SK-N-SH (cell line): ENCODE measurements around the gene GIPC2. TPM values are rescaled to one million over a fixed set of nuclear protein-coding genes. Genes with fewer than 3 reads are reported as not detected.

ENCODE experiments used
- CTCF ChIA-PET: fragments of 300-600, 350-600 bp; formaldehyde crosslinking; extraction: SDS; loops from one replicate; lab custom pipeline; 2021; lab: Yijun Ruan, JAX
- POLR2A ChIA-PET: fragments of 350-600 bp; sonication (Branson Sonifier 250); formaldehyde crosslinking; extraction: SDS; loops from one replicate; lab custom pipeline; 2020; ENCODE audit warnings: antibody characterized with exemption, inconsistent platforms; lab: Yijun Ruan, JAX
- DNase-seq: peaks from one replicate; pipeline ENCODE4 v3.0.0; 2012
- H2AFZ ChIP-seq: fragments of 200-600 bp; sonication (generic); 2 replicates; pipeline ENCODE4 v1.8.1; 2016; ENCODE audit warnings: antibody characterized with exemption, mild to moderate bottlenecking, low read depth
- H3F3A ChIP-seq: fragments of 200-600 bp; sonication (generic); replicated peaks from 2 replicates; pipeline ENCODE3; 2016; ENCODE audit warnings: antibody characterized with exemption, mild to moderate bottlenecking; ENCODE audit not compliant: insufficient read depth
- H3K27ac ChIP-seq, 2 experiments: fragments of 200-500 bp in 1 of 2; fragments of 200-600 bp in 1 of 2; sonication (Bioruptor generic) in 1 of 2; sonication (generic), shearing (Covaris generic) in 1 of 2; 2 replicates each; pipeline versions ENCODE4 v1.5.1 to v1.6.1; 2014 to 2016; ENCODE audit warnings: low read depth in 2 of 2, inconsistent platforms in 1 of 2, low read length in 1 of 2, mild to moderate bottlenecking in 1 of 2, mixed read lengths in 1 of 2
- H3K27me3 ChIP-seq: fragments of 200-600 bp; sonication (generic), shearing (Covaris generic); 2 replicates; pipeline ENCODE4 v1.6.1; 2016; ENCODE audit warnings: mixed run types; ENCODE audit not compliant: insufficient read depth
- H3K36me3 ChIP-seq, 2 experiments: fragments of 200-500 bp in 1 of 2; fragments of 200-600 bp in 1 of 2; sonication (Bioruptor generic) in 1 of 2; sonication (generic) in 1 of 2; replicated peaks in 1 of 2; 2 replicates each; pipeline versions ENCODE3 to v1.5.1; 2014 to 2016; ENCODE audit warnings: low read length in 1 of 2, mild to moderate bottlenecking in 1 of 2; ENCODE audit not compliant: insufficient read depth in 2 of 2, control insufficient read depth in 1 of 2
- H3K4me1 ChIP-seq, 2 experiments: fragments of 200-500 bp in 1 of 2; fragments of 200-600 bp in 1 of 2; sonication (Bioruptor generic) in 1 of 2; sonication (generic), shearing (Covaris generic) in 1 of 2; 2 replicates each; pipeline versions ENCODE4 v1.5.1 to v1.6.1; 2014 to 2016; ENCODE audit warnings: low read depth in 1 of 2, low read length in 1 of 2, mixed run types in 1 of 2; ENCODE audit not compliant: insufficient read depth in 2 of 2, control insufficient read depth in 1 of 2
- H3K4me2 ChIP-seq: fragments of 200-600 bp; sonication (generic), shearing (Covaris generic); 2 replicates; pipeline ENCODE4 v1.6.1; 2017; ENCODE audit warnings: mixed run types
- H3K4me3 ChIP-seq, 2 experiments: fragments of 200-500 bp in 1 of 2; fragments of 200-600 bp in 1 of 2; sonication (Bioruptor generic) in 1 of 2; sonication (generic), shearing (Covaris generic) in 1 of 2; 2 replicates each; pipeline versions ENCODE4 v1.5.1 to v1.8.1; 2014 to 2016; ENCODE audit warnings: low read depth in 2 of 2, inconsistent platforms in 1 of 2, low read length in 1 of 2, mild to moderate bottlenecking in 1 of 2, mixed read lengths in 1 of 2, moderate library complexity in 1 of 2
- H3K79me2 ChIP-seq: fragments of 200-600 bp; sonication (generic); 2 replicates; pipeline ENCODE4 v1.8.1; 2017; ENCODE audit warnings: mild to moderate bottlenecking; ENCODE audit not compliant: insufficient read depth
- H3K9ac ChIP-seq: fragments of 200-600 bp; sonication (generic); 2 replicates; pipeline ENCODE4 v1.6.1; 2017; ENCODE audit warnings: mixed run types
- H3K9me2 ChIP-seq: fragments of 200-600 bp; sonication (generic); 2 replicates; pipeline ENCODE4 v1.6.1; 2017; ENCODE audit warnings: mixed run types
- H3K9me3 ChIP-seq: fragments of 200-600 bp; sonication (generic); 2 replicates; pipeline ENCODE4 v1.6.1; 2017; ENCODE audit warnings: mixed run types, mild to moderate bottlenecking, moderate library complexity
- H4K20me1 ChIP-seq: fragments of 200-600 bp; sonication (generic); 2 replicates; pipeline ENCODE4 v1.6.1; 2017; ENCODE audit warnings: mild to moderate bottlenecking, mixed run types; ENCODE audit not compliant: insufficient read depth
- ELF1 ChIP-seq: IDR thresholded peaks from 2 replicates; pipeline ENCODE4 v1.4.0; 2012
- FOSL2 ChIP-seq: IDR thresholded peaks from 2 replicates; pipeline ENCODE4 v1.4.0; 2012; ENCODE audit warnings: low read depth, mild to moderate bottlenecking, moderate library complexity, borderline replicate concordance
- FOXM1 ChIP-seq: IDR thresholded peaks from 2 replicates; pipeline ENCODE4 v1.4.0; 2012; ENCODE audit warnings: low read depth, mild to moderate bottlenecking
- GABPA ChIP-seq: IDR thresholded peaks from 2 replicates; pipeline ENCODE4 v1.4.0; 2012; ENCODE audit warnings: low read depth, mild to moderate bottlenecking
- IRF3 ChIP-seq: fragments of 150-350 bp; IDR thresholded peaks from 2 replicates; pipeline ENCODE4 v1.6.1; 2016; ENCODE audit warnings: mild to moderate bottlenecking, low read depth, low read length
- JUND ChIP-seq: IDR thresholded peaks from 2 replicates; pipeline ENCODE4 v1.4.0; 2012
- MEF2A ChIP-seq: IDR thresholded peaks from 2 replicates; pipeline ENCODE4 v1.4.0; 2012; ENCODE audit warnings: low read depth, borderline replicate concordance
- MXI1 ChIP-seq: IDR thresholded peaks from 2 replicates; pipeline ENCODE4 v1.6.1; 2012; ENCODE audit warnings: mild to moderate bottlenecking, low read depth, low read length, improper control_type of control experiment
- RCOR1 ChIP-seq: fragments of 150-350 bp; IDR thresholded peaks from 2 replicates; pipeline ENCODE4 v1.6.1; 2017; ENCODE audit warnings: antibody characterized with exemption, low read length
- REST ChIP-seq: IDR thresholded peaks from 2 replicates; pipeline ENCODE4 v1.6.1; 2012; ENCODE audit warnings: mild to moderate bottlenecking, low read depth, low read length, moderate library complexity
- USF2 ChIP-seq: fragments of 150-350 bp; IDR thresholded peaks from 2 replicates; pipeline ENCODE4 v1.6.1; 2017; ENCODE audit warnings: antibody characterized with exemption, low read length, low read depth, borderline replicate concordance
- WGBS: methylation state at CpG from one replicate; pipeline ENCODE4 v1.1.6; 2017; ENCODE audit warnings: low lambda C conversion rate; 5-methylcytosine and 5-hydroxymethylcytosine counted together
- polyA plus RNA-seq, 3 experiments: library from polyadenylated mRNA; depleted of rRNA; stranded (reverse); fragments of >200 nt; gene quantifications; 2 replicates each; pipeline ENCODE4 v1.2.3, GENCODE V29; 2012

The GIPC2 gene
- polyA plus RNA-seq, 1 of the 3 experiments (the other 2 are of a cell fraction), result 0.02 TPM

- TF ChIP-seq IRF3 (no peak), GABPA (no peak), FOSL2 (0 out of 2 replicates have a peak, but pooled peaks have one; percentile 33)
Observed at GRCh38 chr1:78156805-78157521, 111.2 kb downstream of the GIPC2 start (continued).

GRCh38 chr1:78165816-78166215 lies 120.0 kb downstream of the GIPC2 start:
- no peaks in the 10 kb centered on the region for H3K9me2 ChIP-seq
- POLR2A ChIA-PET, result no interaction called here
- H4K20me1 ChIP-seq, result no peaks in the 10 kb centered on the region
- no peak overlapping the region for H3K27ac ChIP-seq
- CTCF ChIA-PET, result no interaction called here
- 64% methylated on average over 2 of the region's 2 CpGs for WGBS
- H3K4me1 ChIP-seq, result peaks cover 0 to 6% of the 10 kb centered on the region in 2 experiments; a peak in 1 of 4 replicates
- no peaks in the 10 kb centered on the region for H3K9me3 ChIP-seq
- peaks cover 3% of the 10 kb centered on the region for H3F3A ChIP-seq
- no peak overlapping the region for H3K9ac ChIP-seq
- H3K79me2 ChIP-seq, result no peaks in the 10 kb centered on the region
- H3K4me3 ChIP-seq, result no peak overlapping the region
- H2AFZ ChIP-seq, result no peak overlapping the region
- no peaks in the 10 kb centered on the region for H3K36me3 ChIP-seq
- TF ChIP-seq ELF1 (no peak), FOXM1 (no peak), MXI1 (no peak), RCOR1 (no peak), REST (no peak), MEF2A (no peak), USF2 (no peak), JUND (no peak)
- DNase-seq, result no peak
- no peak overlapping the region for H3K4me2 ChIP-seq
- H3K27me3 ChIP-seq, result no peaks in the 10 kb centered on the region
